ENCODE measurements around the gene UCKL1. TPM values are rescaled to one million over a fixed set of nuclear protein-coding genes. Genes with fewer than 3 reads are reported as not detected.
A peak's percentile ranks its signal among the peaks of the same experiment; 100 is the strongest.

The UCKL1 gene
- total RNA-seq, 3 donors from 2014 or later = 24.2 to 44.9 (median 36.3) TPM

GRCh38 chr20:63946986-63947637, 9.1 kb downstream of the UCKL1 start:
- H3K4me1 ChIP-seq = peaks cover 14 to 29% of the 10 kb centered on the region in 2 donors
- no peak overlapping the region for H3K4me3 ChIP-seq
- H3K27ac ChIP-seq = peak overlapping the region; percentile 89
- no peak for TF ChIP-seq POLR2AphosphoS5 (IDR thresholded peaks at IDR 0.05)
- TF ChIP-seq CTCF (IDR thresholded peaks at IDR 0.05) = no peak
- TF ChIP-seq POLR2A (IDR thresholded peaks at IDR 0.05) = no peak
- no peaks in the 10 kb centered on the region for H3K9me3 ChIP-seq
- DNase-seq (ENCODE audit: low spot score in 2 of 2) = no peak
- no peaks in the 10 kb centered on the region for H3K36me3 ChIP-seq
- H3K27me3 ChIP-seq = no peaks in the 10 kb centered on the region
- intact Hi-C loops (cut with DNase I; ENCODE audit: low total_unique reads) = no loop called here

- Histone ChIP-seq H3K27me3 (no peaks in the 10 kb centered on the region), H3K4me1 (peaks cover 14 to 22% of the 10 kb centered on the region in 2 donors), H3K36me3 (no peaks in the 10 kb centered on the region), H3K27ac (no peak overlapping the region), H3K4me3 (no peak overlapping the region), H3K9me3 (no peaks in the 10 kb centered on the region)
- TF ChIP-seq CTCF (IDR thresholded peaks at IDR 0.05) = no peak
- TF ChIP-seq POLR2A (IDR thresholded peaks at IDR 0.05) = no peak
- TF ChIP-seq POLR2AphosphoS5 (IDR thresholded peaks at IDR 0.05) = no peak
- intact Hi-C loops (cut with DNase I; ENCODE audit: low total_unique reads) = no loop called here
- DNase-seq (ENCODE audit: low spot score in 2 of 2) = no peak
Measured at GRCh38 chr20:63945921-63946920, 10.0 kb downstream of the UCKL1 start.

- H3K9me3 ChIP-seq = no peaks in the 10 kb centered on the region
- H3K36me3 ChIP-seq = peaks cover 8% of the 10 kb centered on the region
- no peaks in the 10 kb centered on the region for H3K27me3 ChIP-seq
- TF ChIP-seq POLR2A (IDR thresholded peaks at IDR 0.05) (no peak), CTCF (IDR thresholded peaks at IDR 0.05) (no peak), POLR2AphosphoS5 (IDR thresholded peaks at IDR 0.05) (no peak)
- DNase-seq (ENCODE audit: low spot score in 2 of 2) = no peak
- intact Hi-C loops (cut with DNase I; ENCODE audit: low total_unique reads) = no loop called here
- H3K4me1 ChIP-seq = peaks cover 14 to 19% of the 10 kb centered on the region in 2 donors
- H3K4me3 ChIP-seq = no peak overlapping the region
- peak overlapping the region in 1 of 2 donors; percentile 88 for H3K27ac ChIP-seq
Measured at GRCh38 chr20:63945031-63945658, 11.1 kb downstream of the UCKL1 start.

GRCh38 chr20:63944078-63944941, 11.9 kb downstream of the UCKL1 start:
- peaks cover 9 to 14% of the 10 kb centered on the region in 2 donors for H3K4me1 ChIP-seq

More at GRCh38 chr20:63944078-63944941, 11.9 kb downstream of the UCKL1 start:
- no peak for DNase-seq (ENCODE audit: low spot score in 2 of 2)
- H3K9me3 ChIP-seq = no peaks in the 10 kb centered on the region
- no peak overlapping the region for H3K4me3 ChIP-seq
- intact Hi-C loops (cut with DNase I; ENCODE audit: low total_unique reads) = no loop called here
- H3K27ac ChIP-seq = peak overlapping the region; percentile 25 to 88
- H3K36me3 ChIP-seq = peaks cover 10% of the 10 kb centered on the region
- no peaks in the 10 kb centered on the region for H3K27me3 ChIP-seq
- TF ChIP-seq POLR2AphosphoS5 (IDR thresholded peaks at IDR 0.05) = no peak
- no peak for TF ChIP-seq POLR2A (IDR thresholded peaks at IDR 0.05)
- no peak for TF ChIP-seq CTCF (IDR thresholded peaks at IDR 0.05)
